ENCODE measurements around the gene PDLIM1. TPM values are rescaled to one million over a fixed set of nuclear protein-coding genes. Genes with fewer than 3 reads are reported as not detected.

Gene PDLIM1
- polyA plus RNA-seq, 1 donor, result 334 TPM

GRCh38 chr10:95254629-95255028, 36.2 kb downstream of the PDLIM1 start:
- WGBS (ENCODE audit: insufficient coverage, low lambda C conversion rate), result no CpG with 5 or more reads among the region's 3 CpGs
- H3K4me1 ChIP-seq (ENCODE audit: control insufficient read depth, insufficient read depth, low read length), result peaks cover 8% of the 10 kb centered on the region
- no peak overlapping the region for H3K4me3 ChIP-seq (ENCODE audit: low read length)
- H3K36me3 ChIP-seq (ENCODE audit: control insufficient read depth, insufficient read depth, low read length), result peaks cover 40% of the 10 kb centered on the region
- DNase-seq, result no peak
- H3K27ac ChIP-seq (ENCODE audit: low read length), result peak overlapping the region; percentile 47
- peaks cover 9% of the 10 kb centered on the region for H3K9me3 ChIP-seq (ENCODE audit: control insufficient read depth, low read depth, low read length)
- no peaks in the 10 kb centered on the region for H3K27me3 ChIP-seq (ENCODE audit: control insufficient read depth, insufficient read depth, low read length)

- Histone ChIP-seq H3K4me1 (ENCODE audit: control insufficient read depth, insufficient read depth, low read length) (peaks cover 8% of the 10 kb centered on the region), H3K27ac (ENCODE audit: low read length) (peak overlapping the region; percentile 47), H3K4me3 (ENCODE audit: low read length) (no peak overlapping the region), H3K27me3 (ENCODE audit: control insufficient read depth, insufficient read depth, low read length) (no peaks in the 10 kb centered on the region), H3K36me3 (ENCODE audit: control insufficient read depth, insufficient read depth, low read length) (peaks cover 44% of the 10 kb centered on the region), H3K9me3 (ENCODE audit: control insufficient read depth, low read depth, low read length) (peaks cover 9% of the 10 kb centered on the region)
- peak in 1 of 2 donors; percentile 58 for DNase-seq
- WGBS (ENCODE audit: insufficient coverage, low lambda C conversion rate), result no CpG with 5 or more reads among the region's 2 CpGs
Measured at GRCh38 chr10:95253686-95254085, 37.1 kb downstream of the PDLIM1 start.

GRCh38 chr10:95253007-95253406, 37.8 kb downstream of the PDLIM1 start:
- no CpG with 5 or more reads among the region's 2 CpGs for WGBS (ENCODE audit: insufficient coverage, low lambda C conversion rate)
- Histone ChIP-seq H3K9me3 (ENCODE audit: control insufficient read depth, low read depth, low read length) (peaks cover 9% of the 10 kb centered on the region), H3K4me1 (ENCODE audit: control insufficient read depth, insufficient read depth, low read length) (peaks cover 8% of the 10 kb centered on the region), H3K4me3 (ENCODE audit: low read length) (no peak overlapping the region), H3K36me3 (ENCODE audit: control insufficient read depth, insufficient read depth, low read length) (peaks cover 47% of the 10 kb centered on the region), H3K27ac (ENCODE audit: low read length) (peak overlapping the region; percentile 47), H3K27me3 (ENCODE audit: control insufficient read depth, insufficient read depth, low read length) (no peaks in the 10 kb centered on the region)
- DNase-seq, result no peak

GRCh38 chr10:95250856-95251255, 39.9 kb downstream of the PDLIM1 start:
- Histone ChIP-seq H3K4me3 (ENCODE audit: low read length) (no peak overlapping the region), H3K36me3 (ENCODE audit: control insufficient read depth, insufficient read depth, low read length) (peaks cover 56% of the 10 kb centered on the region), H3K27ac (ENCODE audit: low read length) (no peak overlapping the region), H3K27me3 (ENCODE audit: control insufficient read depth, insufficient read depth, low read length) (no peaks in the 10 kb centered on the region), H3K4me1 (ENCODE audit: control insufficient read depth, insufficient read depth, low read length) (peaks cover 10% of the 10 kb centered on the region), H3K9me3 (ENCODE audit: control insufficient read depth, low read depth, low read length) (peaks cover 3% of the 10 kb centered on the region)
- 80% methylated on average over 1 of the region's 4 CpGs for WGBS (ENCODE audit: insufficient coverage, low lambda C conversion rate)
- DNase-seq, result no peak

GRCh38 chr10:95249467-95249866, 41.3 kb downstream of the PDLIM1 start:
- H3K36me3 ChIP-seq (ENCODE audit: control insufficient read depth, insufficient read depth, low read length), result peaks cover 65% of the 10 kb centered on the region
- H3K4me3 ChIP-seq (ENCODE audit: low read length), result no peak overlapping the region
- no peaks in the 10 kb centered on the region for H3K27me3 ChIP-seq (ENCODE audit: control insufficient read depth, insufficient read depth, low read length)
- no peak overlapping the region for H3K27ac ChIP-seq (ENCODE audit: low read length)
- H3K4me1 ChIP-seq (ENCODE audit: control insufficient read depth, insufficient read depth, low read length), result peaks cover 10% of the 10 kb centered on the region
- DNase-seq, result no peak
- peaks cover 3% of the 10 kb centered on the region for H3K9me3 ChIP-seq (ENCODE audit: control insufficient read depth, low read depth, low read length)
- 100% methylated on average over 1 of the region's 3 CpGs for WGBS (ENCODE audit: insufficient coverage, low lambda C conversion rate)

GRCh38 chr10:95248989-95249388, 41.8 kb downstream of the PDLIM1 start:
- H3K27me3 ChIP-seq (ENCODE audit: control insufficient read depth, insufficient read depth, low read length), result no peaks in the 10 kb centered on the region
- DNase-seq, result no peak
- peaks cover 3% of the 10 kb centered on the region for H3K9me3 ChIP-seq (ENCODE audit: control insufficient read depth, low read depth, low read length)
- peaks cover 69% of the 10 kb centered on the region for H3K36me3 ChIP-seq (ENCODE audit: control insufficient read depth, insufficient read depth, low read length)
- H3K4me3 ChIP-seq (ENCODE audit: low read length), result no peak overlapping the region
- no peak overlapping the region for H3K27ac ChIP-seq (ENCODE audit: low read length)
- peaks cover 10% of the 10 kb centered on the region for H3K4me1 ChIP-seq (ENCODE audit: control insufficient read depth, insufficient read depth, low read length)
- no CpG with 5 or more reads among the region's 3 CpGs for WGBS (ENCODE audit: insufficient coverage, low lambda C conversion rate)

- Histone ChIP-seq H3K9me3 (ENCODE audit: control insufficient read depth, low read depth, low read length) (no peaks in the 10 kb centered on the region), H3K27ac (ENCODE audit: low read length) (peak overlapping the region; percentile 5), H3K27me3 (ENCODE audit: control insufficient read depth, insufficient read depth, low read length) (no peaks in the 10 kb centered on the region), H3K4me3 (ENCODE audit: low read length) (no peak overlapping the region), H3K36me3 (ENCODE audit: control insufficient read depth, insufficient read depth, low read length) (peaks cover 76% of the 10 kb centered on the region), H3K4me1 (ENCODE audit: control insufficient read depth, insufficient read depth, low read length) (peaks cover 6% of the 10 kb centered on the region)
- no CpG with 5 or more reads among the region's 7 CpGs for WGBS (ENCODE audit: insufficient coverage, low lambda C conversion rate)
- DNase-seq, result no peak
Measured at GRCh38 chr10:95247881-95248583, 42.8 kb downstream of the PDLIM1 start.

GRCh38 chr10:95247200-95247880, 43.5 kb downstream of the PDLIM1 start:
- Histone ChIP-seq H3K27ac (ENCODE audit: low read length) (peak overlapping the region; percentile 23), H3K9me3 (ENCODE audit: control insufficient read depth, low read depth, low read length) (no peaks in the 10 kb centered on the region), H3K36me3 (ENCODE audit: control insufficient read depth, insufficient read depth, low read length) (peaks cover 82% of the 10 kb centered on the region), H3K4me3 (ENCODE audit: low read length) (no peak overlapping the region), H3K4me1 (ENCODE audit: control insufficient read depth, insufficient read depth, low read length) (peaks cover 6% of the 10 kb centered on the region), H3K27me3 (ENCODE audit: control insufficient read depth, insufficient read depth, low read length) (no peaks in the 10 kb centered on the region)
- no peak for DNase-seq
- WGBS (ENCODE audit: insufficient coverage, low lambda C conversion rate), result no CpG with 5 or more reads among the region's 6 CpGs

- no peaks in the 10 kb centered on the region for H3K9me3 ChIP-seq (ENCODE audit: control insufficient read depth, low read depth, low read length)
- peaks cover 83% of the 10 kb centered on the region for H3K36me3 ChIP-seq (ENCODE audit: control insufficient read depth, insufficient read depth, low read length)
- DNase-seq, result peak; percentile 66
- peaks cover 6% of the 10 kb centered on the region for H3K4me1 ChIP-seq (ENCODE audit: control insufficient read depth, insufficient read depth, low read length)
- no CpG with 5 or more reads among the region's 1 CpG for WGBS (ENCODE audit: insufficient coverage, low lambda C conversion rate)
- H3K27ac ChIP-seq (ENCODE audit: low read length), result peak overlapping the region; percentile 23
- no peak overlapping the region for H3K4me3 ChIP-seq (ENCODE audit: low read length)
- no peaks in the 10 kb centered on the region for H3K27me3 ChIP-seq (ENCODE audit: control insufficient read depth, insufficient read depth, low read length)
Measured at GRCh38 chr10:95246582-95247051, 44.2 kb downstream of the PDLIM1 start.

- Histone ChIP-seq H3K27ac (ENCODE audit: low read length) (no peak overlapping the region), H3K4me3 (ENCODE audit: low read length) (no peak overlapping the region), H3K27me3 (ENCODE audit: control insufficient read depth, insufficient read depth, low read length) (no peaks in the 10 kb centered on the region), H3K9me3 (ENCODE audit: control insufficient read depth, low read depth, low read length) (no peaks in the 10 kb centered on the region), H3K4me1 (ENCODE audit: control insufficient read depth, insufficient read depth, low read length) (peaks cover 6% of the 10 kb centered on the region), H3K36me3 (ENCODE audit: control insufficient read depth, insufficient read depth, low read length) (peaks cover 85% of the 10 kb centered on the region)
- peak in 1 of 2 donors; percentile 2 for DNase-seq
- WGBS (ENCODE audit: insufficient coverage, low lambda C conversion rate), result 100% methylated on average over 1 of the region's 6 CpGs
Measured at GRCh38 chr10:95245425-95246055, 45.3 kb downstream of the PDLIM1 start.
